ENCODE data around the gene FAM227B.

The FAM227B gene

DNA sequence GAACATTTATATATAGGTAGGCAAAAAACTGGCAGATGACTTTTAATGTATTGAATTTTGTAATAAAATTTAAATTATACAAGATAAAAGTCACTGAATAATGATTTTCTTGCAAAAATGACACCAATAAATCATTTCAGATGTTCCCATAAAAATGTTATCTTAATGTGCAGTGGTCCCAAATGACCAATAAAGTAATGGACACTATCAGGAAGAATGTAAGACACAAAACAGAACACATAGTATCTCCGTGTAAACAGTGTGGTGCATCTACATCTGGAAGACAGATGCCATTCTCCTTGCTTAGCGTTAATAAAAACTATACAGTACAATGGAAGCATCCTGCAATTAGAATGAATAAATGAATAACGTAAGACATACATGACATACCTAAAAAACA, 156.1 kb downstream of the FAM227B start:
- Mint-ChIP-seq H3K27me3 (no peaks in the 10 kb centered on the region), H3K27ac (no peak overlapping the region), H3K9me3 (no peaks in the 10 kb centered on the region), H3K4me1 (no peaks in the 10 kb centered on the region), H3K4me3 (no peak overlapping the region), H3K36me3 (no peaks in the 10 kb centered on the region)
- ATAC-seq (replicated peaks) (no peak), DNase-seq (no peak)

DNA sequence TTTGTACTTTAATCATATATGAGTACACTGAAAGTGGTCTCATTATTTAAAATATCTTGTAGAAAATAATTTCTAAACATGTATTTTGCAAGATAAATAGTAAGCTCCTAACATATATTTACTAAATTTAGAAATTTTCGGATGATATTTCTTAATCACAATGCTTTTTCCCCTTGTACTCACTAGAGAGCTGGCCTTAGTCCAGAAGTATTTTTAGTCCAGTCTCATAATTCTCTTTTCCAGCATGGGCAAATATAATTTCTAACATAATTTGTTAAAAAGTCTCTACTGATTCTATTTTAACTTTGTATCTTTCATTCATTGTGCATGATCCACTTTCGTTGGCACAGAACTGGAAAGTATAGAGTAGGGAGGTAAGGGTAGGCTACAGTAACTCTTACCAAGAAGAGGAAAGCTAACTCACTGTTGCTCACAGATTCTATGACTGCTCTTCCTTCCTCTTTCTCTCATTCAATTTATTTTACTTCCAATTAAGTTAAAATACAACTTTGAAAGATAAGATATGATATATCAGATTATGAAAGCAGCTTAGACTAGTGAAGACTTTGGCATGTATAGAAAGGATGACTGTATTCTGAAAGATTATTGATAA, 158.3 kb downstream of the FAM227B start:
- Mint-ChIP-seq H3K36me3 (no peaks in the 10 kb centered on the region), H3K4me1 (no peaks in the 10 kb centered on the region), H3K27ac (no peak overlapping the region), H3K9me3 (no peaks in the 10 kb centered on the region), H3K4me3 (no peak overlapping the region), H3K27me3 (no peaks in the 10 kb centered on the region)
- ATAC-seq (replicated peaks) (no peak), DNase-seq (no peak)

DNA sequence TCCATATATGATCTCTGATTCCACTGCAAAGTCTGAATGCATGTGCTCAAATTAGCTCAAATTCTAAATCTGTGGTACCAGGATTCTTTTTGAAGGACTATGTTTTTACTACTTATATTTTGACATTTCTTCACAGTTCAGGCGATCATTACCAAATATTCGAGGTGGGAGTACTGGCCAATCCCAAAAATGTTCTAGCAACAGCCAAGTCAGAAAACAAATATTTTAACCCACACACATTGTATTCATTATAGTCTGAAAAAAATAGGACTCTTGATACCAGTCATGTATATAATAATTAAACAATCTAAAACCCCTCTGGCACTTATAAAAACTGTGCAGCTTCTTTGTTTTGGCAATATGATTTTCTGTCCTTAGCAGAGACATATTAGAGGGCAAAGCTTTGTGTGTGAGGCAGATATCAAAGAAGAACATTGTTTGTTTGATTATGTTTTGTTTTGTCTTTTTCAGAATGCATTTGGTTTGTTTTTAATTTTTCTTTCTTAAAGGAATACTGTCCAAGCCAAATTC, 160.1 kb downstream of the FAM227B start:
- no peaks in the 10 kb centered on the region for H3K9me3 Mint-ChIP-seq
- no peak overlapping the region for H3K4me3 Mint-ChIP-seq
- no peak overlapping the region for H3K27ac Mint-ChIP-seq

DNA sequence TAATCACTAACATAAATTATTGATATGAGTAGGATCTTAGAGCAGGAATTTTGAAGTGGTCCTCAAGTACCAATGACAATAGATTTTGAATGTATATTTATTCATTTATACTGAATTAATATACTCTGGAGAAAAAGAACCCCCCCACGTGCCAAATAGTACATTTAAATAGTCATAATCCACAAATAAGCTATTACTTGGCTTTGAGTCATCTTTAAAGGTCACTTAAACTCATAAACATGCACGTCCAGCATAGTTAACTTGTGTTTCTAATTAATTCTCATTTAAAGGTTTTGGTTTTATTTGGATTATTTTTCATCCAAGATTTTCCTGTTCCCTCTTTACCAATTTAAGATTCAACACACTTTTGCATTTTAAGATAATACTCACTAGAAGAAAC, 162.5 kb downstream of the FAM227B start:
- Mint-ChIP-seq H3K27me3 (peaks cover 0 to 7% of the 10 kb centered on the region in 2 donors), H3K4me3 (no peak overlapping the region), H3K4me1 (no peaks in the 10 kb centered on the region), H3K27ac (no peak overlapping the region), H3K36me3 (no peaks in the 10 kb centered on the region), H3K9me3 (no peaks in the 10 kb centered on the region)
- ATAC-seq (replicated peaks) = no peak
- no peak for DNase-seq

More for the DNA sequence above, 160.1 kb downstream of the FAM227B start:
- Mint-ChIP-seq H3K27me3 (no peaks in the 10 kb centered on the region), H3K4me1 (no peaks in the 10 kb centered on the region), H3K36me3 (no peaks in the 10 kb centered on the region)
- DNase-seq (no peak), ATAC-seq (replicated peaks) (no peak)

DNA sequence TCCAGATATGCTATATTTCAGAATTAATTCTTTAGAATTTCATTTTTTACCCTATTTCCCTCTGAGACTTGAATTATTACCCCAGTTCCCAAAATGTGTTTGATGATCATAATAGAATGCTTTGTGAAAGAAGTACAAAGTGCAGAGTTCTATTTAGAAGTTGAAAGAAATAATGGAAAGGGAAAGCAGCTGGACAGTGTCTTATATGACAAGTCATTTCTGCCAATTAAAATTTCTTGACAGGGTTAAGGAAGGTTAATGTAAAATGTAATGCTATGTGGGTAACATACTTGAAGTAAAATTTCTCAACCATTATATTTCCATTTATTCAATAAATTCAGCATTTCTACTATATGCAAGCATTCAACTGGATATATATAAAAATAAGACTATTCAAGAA, 164.5 kb downstream of the FAM227B start:
- Mint-ChIP-seq H3K4me3 (no peak overlapping the region), H3K4me1 (no peaks in the 10 kb centered on the region), H3K9me3 (no peaks in the 10 kb centered on the region), H3K27ac (no peak overlapping the region), H3K27me3 (peaks cover 0 to 7% of the 10 kb centered on the region in 2 donors), H3K36me3 (no peaks in the 10 kb centered on the region)
- DNase-seq (no peak), ATAC-seq (replicated peaks) (no peak)

DNA sequence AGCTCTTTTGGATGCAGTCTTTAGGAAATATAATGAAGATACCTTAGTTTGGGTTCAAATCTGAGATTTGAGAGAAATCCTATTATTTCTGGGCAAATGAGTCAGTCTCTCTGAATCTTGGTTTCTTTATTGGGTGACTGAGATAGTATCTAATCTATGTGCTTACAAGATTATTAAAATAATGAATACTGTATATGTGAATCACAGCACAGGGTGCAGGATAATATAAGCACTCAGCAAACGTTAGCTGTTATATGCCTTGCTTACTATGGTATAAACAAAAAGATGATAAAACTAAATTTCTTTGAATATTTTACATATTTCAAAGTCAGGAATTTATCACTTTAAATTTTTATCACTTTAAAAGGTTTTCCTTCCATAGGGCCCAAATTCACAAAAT, 168.0 kb downstream of the FAM227B start:
- H3K4me1 Mint-ChIP-seq = no peaks in the 10 kb centered on the region
- H3K4me3 Mint-ChIP-seq = no peak overlapping the region
- no peaks in the 10 kb centered on the region for H3K9me3 Mint-ChIP-seq
- no peaks in the 10 kb centered on the region for H3K36me3 Mint-ChIP-seq
- H3K27me3 Mint-ChIP-seq = peaks cover 0 to 7% of the 10 kb centered on the region in 2 donors
- DNase-seq = no peak
- no peak for ATAC-seq (replicated peaks)
- no peak overlapping the region for H3K27ac Mint-ChIP-seq

DNA sequence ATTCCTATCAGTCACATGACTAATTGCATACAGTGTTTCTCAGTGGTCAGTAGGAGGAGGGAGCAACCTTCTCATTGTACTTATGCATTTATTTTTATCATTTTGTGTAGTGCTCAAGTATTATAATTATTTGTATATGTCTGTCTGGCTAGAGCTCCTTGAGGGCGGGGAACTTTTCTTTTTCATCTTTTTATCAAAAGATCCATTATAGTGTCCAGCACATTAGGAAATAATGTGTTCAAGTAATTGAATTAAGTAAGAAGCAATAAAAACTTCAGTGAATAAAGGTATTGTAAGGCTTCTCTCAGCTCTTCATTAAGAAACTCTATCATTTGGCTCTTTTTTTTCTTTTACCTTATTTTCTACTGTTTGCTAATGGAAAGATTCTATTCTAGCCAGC, 178.8 kb downstream of the FAM227B start:
- H3K36me3 Mint-ChIP-seq = no peaks in the 10 kb centered on the region
- H3K27me3 Mint-ChIP-seq = no peaks in the 10 kb centered on the region
- H3K4me3 Mint-ChIP-seq = no peak overlapping the region
- no peak for DNase-seq
- H3K9me3 Mint-ChIP-seq = no peaks in the 10 kb centered on the region
- no peak overlapping the region for H3K27ac Mint-ChIP-seq
- peaks cover 11% of the 10 kb centered on the region in 2 donors for H3K4me1 Mint-ChIP-seq
- ATAC-seq (replicated peaks) = no peak

DNA sequence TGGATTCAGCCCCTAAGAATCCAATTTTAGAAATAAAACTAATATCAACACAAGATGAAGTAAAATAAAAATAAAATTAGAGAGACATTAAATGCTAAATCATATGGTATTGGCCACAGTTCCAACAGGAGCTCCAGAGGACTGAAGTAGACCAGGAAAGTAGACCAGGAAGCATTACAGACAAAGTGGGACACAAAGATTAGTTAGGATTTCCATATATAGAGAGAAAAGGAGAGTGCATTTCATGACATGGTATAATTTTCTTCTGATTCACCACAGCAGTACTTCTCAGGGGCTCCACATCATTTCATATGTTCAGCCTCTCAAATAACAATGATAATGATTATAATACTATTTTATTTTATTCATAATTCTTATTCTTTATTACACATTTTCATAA, 179.3 kb downstream of the FAM227B start:
- Mint-ChIP-seq H3K9me3 (no peaks in the 10 kb centered on the region), H3K4me3 (no peak overlapping the region), H3K27me3 (no peaks in the 10 kb centered on the region), H3K4me1 (peaks cover 11% of the 10 kb centered on the region in 2 donors), H3K27ac (no peak overlapping the region), H3K36me3 (no peaks in the 10 kb centered on the region)
- ATAC-seq (replicated peaks) = no peak
- no peak for DNase-seq

DNA sequence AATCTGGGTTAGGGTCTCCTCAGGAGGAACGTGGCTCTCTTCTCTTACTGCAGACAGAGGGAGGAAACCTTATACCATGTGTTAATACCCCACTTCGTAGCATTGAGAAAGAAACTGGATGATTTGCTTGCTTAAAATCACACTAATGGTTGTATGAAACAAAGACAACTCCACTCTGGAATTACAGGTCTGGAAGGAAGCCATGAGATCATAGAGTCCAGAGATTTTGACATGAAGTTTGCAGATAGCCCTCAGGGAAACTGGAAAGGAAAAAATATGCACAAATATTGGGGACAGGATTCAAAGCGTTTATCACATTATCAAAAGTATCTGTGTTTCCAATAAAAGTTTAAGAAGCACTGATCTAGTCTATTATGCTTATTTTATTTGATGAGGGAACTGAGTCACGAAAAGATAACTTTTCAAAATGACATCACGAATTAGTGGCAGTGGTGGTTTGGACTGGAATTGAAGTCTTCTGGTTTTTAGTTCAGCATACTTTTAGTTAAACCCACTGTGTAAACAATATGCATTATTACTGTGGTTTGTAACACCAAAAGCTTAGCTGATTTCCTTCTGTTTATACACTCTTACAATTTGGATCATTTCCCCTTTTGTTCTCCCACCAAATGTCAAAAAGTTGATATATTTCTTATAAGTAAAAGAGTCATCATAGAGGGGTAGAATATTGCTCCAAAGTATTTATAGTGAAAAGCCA, 180.8 kb downstream of the FAM227B start:
- H3K36me3 Mint-ChIP-seq = no peaks in the 10 kb centered on the region
- H3K4me1 Mint-ChIP-seq = peaks cover 11% of the 10 kb centered on the region in 2 donors

DNA sequence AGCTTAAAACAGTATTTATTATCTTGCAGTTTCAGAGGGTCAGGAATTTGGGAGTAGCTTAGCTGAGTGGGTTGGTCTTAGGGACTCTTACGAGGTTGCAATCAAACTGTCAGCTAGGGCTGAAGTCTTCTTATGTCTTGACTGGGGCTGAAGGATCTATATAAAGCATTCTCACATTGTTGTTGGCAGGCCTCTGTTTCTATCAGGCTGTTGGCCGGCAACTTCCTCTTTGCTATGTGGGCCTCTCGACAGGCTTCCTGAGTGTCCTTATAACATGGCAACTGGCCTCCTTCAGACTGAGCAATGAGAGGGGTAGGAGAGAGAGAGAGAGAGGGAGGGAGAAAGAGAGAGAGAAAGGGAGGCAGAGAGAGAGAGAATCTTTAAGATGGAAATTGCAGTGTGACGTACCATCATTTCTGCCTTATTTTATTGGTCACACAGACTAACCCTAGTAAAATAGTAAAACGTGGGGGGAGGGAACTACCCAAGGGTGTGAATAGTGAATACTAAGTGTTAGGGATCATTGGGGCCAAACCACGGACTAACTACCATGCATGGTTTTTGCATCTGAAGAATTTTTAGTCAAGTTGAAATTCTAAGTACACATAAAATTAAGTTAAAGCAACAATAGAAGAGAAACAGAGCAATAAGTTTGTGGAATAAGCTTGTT, 181.5 kb downstream of the FAM227B start:
- H3K27me3 Mint-ChIP-seq = no peaks in the 10 kb centered on the region
- no peak overlapping the region for H3K27ac Mint-ChIP-seq
- peaks cover 11% of the 10 kb centered on the region in 2 donors for H3K4me1 Mint-ChIP-seq
- ATAC-seq (replicated peaks) (peak; percentile 61 to 76), DNase-seq (no peak)
- H3K4me3 Mint-ChIP-seq = no peak overlapping the region
- H3K36me3 Mint-ChIP-seq = no peaks in the 10 kb centered on the region
- no peaks in the 10 kb centered on the region for H3K9me3 Mint-ChIP-seq

More for the DNA sequence above, 180.8 kb downstream of the FAM227B start:
- Mint-ChIP-seq H3K4me3 (no peak overlapping the region), H3K27ac (no peak overlapping the region), H3K27me3 (no peaks in the 10 kb centered on the region), H3K9me3 (no peaks in the 10 kb centered on the region)
- ATAC-seq (replicated peaks) (peak in 1 of 2 donors; percentile 36), DNase-seq (no peak)

DNA sequence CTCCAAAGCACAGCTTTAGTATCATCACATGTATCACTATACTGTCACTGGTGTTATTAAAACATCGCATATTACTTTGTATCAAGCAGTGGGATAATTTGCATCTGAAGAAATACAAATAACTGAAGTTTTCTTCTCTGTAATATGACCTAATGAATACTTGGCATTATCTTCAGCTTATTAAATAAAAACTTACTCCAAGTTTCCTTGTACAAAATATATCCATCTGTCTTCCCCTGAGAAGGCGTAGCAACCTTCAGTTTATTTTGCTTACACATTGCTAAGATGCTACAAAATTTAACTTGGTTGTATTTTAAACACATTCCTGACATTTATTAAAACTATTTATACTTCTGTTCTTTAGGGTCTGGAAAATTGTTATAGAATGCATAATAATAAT, 183.9 kb downstream of the FAM227B start:
- DNase-seq (no peak), ATAC-seq (replicated peaks) (no peak)
- Mint-ChIP-seq H3K9me3 (no peaks in the 10 kb centered on the region), H3K36me3 (no peaks in the 10 kb centered on the region), H3K4me1 (peaks cover 11% of the 10 kb centered on the region in 2 donors), H3K4me3 (no peak overlapping the region), H3K27me3 (no peaks in the 10 kb centered on the region), H3K27ac (no peak overlapping the region)

DNA sequence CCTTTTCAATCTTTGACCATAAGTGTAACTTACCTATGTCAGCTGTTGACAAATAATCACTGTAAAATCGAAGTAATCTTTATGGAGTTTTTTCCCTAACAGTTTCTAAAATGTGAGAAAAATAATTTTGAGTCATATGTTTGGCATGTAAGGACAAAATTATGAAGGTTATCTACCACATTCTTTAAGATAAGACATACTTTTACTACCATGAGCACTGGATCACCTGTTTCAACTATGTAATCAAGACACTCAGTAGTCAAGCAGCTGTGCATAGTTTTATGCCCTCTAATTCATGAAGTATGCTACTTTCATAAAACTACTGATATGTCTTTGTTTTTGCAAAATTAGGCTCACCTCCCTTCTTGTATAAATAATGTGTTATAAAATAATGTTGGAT, 185.4 kb downstream of the FAM227B start:
- Mint-ChIP-seq H3K27ac (no peak overlapping the region), H3K4me3 (no peak overlapping the region), H3K36me3 (no peaks in the 10 kb centered on the region), H3K27me3 (no peaks in the 10 kb centered on the region), H3K9me3 (no peaks in the 10 kb centered on the region), H3K4me1 (peaks cover 11% of the 10 kb centered on the region in 2 donors)
- DNase-seq = no peak
- ATAC-seq (replicated peaks) = no peak

DNA sequence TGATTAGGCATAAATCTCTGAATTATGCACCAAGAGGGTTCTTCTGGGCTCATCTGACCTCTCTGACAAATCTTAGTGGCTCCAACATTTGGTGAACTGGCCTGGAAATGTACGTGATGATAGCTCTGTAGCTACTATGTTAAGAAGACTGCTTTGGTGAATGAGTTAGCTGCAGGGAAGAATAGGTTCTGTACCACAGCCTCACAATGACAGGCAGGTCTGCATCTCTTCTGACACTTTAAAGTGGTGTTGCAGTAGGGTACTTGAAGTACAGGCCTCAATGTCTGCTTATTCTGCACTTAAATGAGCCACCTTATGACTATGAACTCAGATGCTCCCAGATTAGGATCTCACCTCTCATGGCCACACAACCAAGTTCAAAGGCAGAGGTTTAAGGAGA, 190.6 kb downstream of the FAM227B start:
- Mint-ChIP-seq H3K4me3 (no peak overlapping the region), H3K27me3 (no peaks in the 10 kb centered on the region), H3K4me1 (no peaks in the 10 kb centered on the region), H3K27ac (no peak overlapping the region), H3K36me3 (no peaks in the 10 kb centered on the region), H3K9me3 (no peaks in the 10 kb centered on the region)
- DNase-seq (no peak), ATAC-seq (replicated peaks) (no peak)

DNA sequence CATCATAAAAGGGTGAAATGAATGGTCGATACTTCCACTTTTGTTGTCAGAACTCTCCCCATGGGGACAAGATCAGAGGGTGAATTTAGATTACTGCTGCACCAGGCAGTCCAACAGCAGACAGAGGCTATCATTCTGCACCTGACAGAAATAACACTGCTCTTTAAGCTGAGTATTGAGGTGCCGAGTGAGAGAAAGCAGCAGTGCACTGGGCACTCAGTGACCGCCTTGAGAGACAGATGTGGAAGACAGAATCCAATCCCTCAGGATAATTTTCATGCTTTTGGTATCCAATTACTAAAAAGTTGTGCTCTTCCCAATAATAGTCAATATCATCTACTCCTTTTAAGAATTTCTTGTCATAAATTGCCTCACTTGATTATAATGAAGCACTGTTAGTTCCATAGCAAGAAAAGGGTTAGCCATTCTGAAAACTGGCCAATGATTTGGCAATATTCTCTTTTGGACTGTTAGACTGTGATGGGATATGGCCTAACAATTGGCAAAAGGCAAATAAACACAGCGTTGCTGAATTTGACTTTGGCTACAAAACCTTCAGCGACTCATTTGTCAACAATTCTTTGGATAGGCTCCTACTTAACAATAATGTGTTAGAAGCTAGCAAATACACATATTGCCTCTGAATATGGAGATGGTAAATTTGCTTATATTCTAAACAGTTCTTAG, 192.1 kb downstream of the FAM227B start:
- Mint-ChIP-seq H3K27ac (no peak overlapping the region), H3K9me3 (no peaks in the 10 kb centered on the region), H3K4me1 (no peaks in the 10 kb centered on the region), H3K27me3 (no peaks in the 10 kb centered on the region), H3K4me3 (no peak overlapping the region), H3K36me3 (no peaks in the 10 kb centered on the region)
- no peak for ATAC-seq (replicated peaks)
- no peak for DNase-seq
